GM20431 (cell line): ENCODE measurements around the gene FANCE.

ENCODE experiments used
- in situ Hi-C: fragments of 300-500 bp; cut with MseI, MboI; formaldehyde crosslinking; loops from one replicate; pipeline ENCODE4 v1.15.0; 2020; ENCODE audit warnings: low sequenced_read_pairs; ENCODE audit not compliant: unreplicated experiment

Gene FANCE

GRCh38 chr6:35461270-35461669 is 9.1 kb downstream of the FANCE start:
- in situ Hi-C loops, result no loop called here

DNA sequence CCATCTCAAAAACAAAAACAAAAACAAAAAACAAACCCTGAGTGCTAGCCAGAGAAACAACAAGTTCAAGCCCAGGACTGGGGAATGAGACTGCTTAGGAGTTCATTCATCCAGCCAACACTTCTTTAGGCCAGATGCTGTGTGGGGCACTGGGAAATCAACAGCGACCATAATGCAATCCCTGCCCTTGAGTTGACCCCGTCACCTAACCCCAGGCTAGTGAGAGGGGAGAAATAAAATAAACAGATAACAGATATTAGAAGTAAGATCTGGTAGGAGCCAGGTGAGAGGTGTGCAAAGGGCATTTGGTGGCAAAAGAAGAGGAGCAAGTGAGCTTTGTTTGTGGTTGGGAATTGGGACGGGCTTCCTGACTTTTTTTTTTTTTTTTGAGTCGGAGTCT is 11.2 kb downstream of the FANCE start:
- in situ Hi-C loops, result no loop called here

DNA sequence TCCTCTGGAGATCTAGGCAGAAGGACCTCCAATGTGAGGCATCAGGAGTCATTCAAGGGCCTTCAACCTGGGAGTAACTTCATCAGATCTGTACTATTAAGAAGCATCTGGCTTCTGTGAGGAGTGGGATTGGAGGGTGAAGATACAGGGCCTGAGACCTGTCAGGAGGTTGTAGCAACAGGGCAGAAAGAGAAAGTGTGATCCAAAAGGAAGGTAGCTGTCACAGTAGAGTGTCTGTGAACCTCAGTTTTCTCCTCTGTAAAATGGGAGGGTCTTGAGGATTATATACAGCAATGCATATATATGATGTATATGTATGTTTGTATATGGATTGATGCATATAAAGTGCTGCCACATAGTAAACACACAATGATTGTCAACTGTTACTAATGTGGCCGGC is 13.5 kb downstream of the FANCE start:
- in situ Hi-C loops, result no loop called here

- in situ Hi-C loops, result no loop called here
These were observed 16.2 kb downstream of the FANCE start, which contains the start of gene RPL10A for GRCh38 chr6:35468181-35468979. Gene RPL10A, plus strand, starts transcription at chr6:35468401. Its CDS starts 34 bp downstream, at chr6:35468435.

DNA sequence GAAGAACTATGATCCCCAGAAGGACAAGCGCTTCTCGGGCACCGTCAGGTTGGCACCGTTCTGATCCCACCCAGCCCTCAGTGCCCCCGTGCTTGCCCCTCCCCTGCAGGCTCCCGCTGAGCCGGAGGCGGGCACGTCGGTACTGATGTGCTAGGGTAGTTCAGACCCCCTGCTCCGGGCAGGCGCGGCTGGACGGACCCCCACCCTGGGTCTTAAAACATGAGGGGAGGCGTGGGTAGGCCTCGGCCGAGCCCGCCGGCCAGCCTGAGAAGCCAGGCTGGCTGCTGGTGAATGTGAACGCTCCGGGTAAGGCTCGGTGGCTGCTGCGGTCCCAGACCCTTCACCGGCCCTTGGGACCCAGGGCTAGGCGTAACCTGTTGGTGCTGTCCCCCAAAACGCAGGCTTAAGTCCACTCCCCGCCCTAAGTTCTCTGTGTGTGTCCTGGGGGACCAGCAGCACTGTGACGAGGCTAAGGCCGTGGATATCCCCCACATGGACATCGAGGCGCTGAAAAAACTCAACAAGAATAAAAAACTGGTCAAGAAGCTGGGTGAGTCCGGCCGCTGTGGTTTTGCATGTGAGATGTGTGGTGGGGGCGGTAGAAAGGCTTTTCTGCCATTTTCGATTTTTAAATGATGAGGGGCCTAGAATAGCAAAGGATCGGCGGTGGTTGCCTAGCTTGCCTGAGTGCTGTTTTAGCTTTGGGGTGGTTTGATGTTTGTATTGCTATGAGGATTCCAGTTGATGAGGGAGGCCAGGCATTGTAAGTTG is 17.0 kb downstream of the FANCE start:
- in situ Hi-C loops, result no loop called here

- in situ Hi-C loops, result no loop called here
These were observed 17.9 kb downstream of the FANCE start for GRCh38 chr6:35469751-35470662.

DNA sequence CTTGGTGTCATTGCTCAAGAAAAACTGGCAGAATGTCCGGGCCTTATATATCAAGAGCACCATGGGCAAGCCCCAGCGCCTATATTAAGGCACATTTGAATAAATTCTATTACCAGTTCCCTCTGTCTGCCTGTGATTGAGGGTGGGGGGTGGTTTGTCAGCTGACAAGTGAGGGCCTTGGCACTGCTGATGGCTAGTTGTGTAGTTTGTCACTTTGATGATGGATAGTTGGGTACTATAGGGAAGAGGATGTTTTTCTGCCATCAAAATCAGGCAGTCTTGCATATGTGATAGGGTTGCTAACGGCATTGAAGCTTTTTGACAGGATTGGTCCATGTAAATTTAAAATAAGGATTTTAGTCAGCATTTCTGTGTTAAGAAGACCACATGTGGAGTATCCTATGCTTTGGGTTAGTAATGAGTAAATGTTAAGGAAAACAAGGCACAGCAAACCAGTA is 18.6 kb downstream of the FANCE start:
- in situ Hi-C loops, result no loop called here

- in situ Hi-C loops, result no loop called here
These were observed 19.8 kb downstream of the FANCE start for GRCh38 chr6:35471836-35472345.

DNA sequence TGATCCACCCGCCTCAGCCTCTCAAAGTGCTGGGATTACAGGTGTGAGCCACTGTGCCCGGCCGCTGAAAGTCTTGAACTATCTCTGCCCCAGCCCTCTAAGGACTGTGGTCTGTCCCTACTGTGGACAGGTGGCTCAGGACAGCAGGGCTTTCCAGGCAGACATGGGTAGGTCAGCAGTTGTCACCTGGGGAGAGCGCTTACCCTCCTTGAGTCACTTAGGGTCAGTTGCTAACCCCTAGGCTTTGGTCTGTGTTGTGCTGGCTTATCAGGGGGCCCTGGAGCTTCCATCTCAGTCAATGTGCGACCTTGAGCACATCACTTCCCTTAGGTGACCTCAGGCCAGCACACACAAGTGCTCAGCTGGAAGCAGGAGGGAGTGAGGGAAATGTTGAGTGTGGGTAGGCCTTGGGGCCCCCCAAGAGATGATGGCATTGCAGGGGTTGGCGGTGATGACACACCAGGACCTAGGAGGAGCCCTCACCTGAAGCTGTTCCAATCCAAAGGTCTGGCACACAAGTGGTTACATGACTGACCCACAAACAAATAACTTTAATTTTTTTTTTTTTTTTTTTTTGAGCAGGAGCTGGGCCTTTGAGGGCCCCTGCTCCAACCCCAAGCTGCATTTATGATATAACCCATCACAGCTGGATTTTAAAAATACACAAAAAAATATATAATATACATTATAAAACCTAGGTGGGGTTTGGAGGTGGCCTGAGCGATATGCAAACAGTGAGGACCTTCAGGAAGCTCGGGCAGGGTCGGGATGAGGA is 21.1 kb downstream of the FANCE start:
- in situ Hi-C loops, result no loop called here

DNA sequence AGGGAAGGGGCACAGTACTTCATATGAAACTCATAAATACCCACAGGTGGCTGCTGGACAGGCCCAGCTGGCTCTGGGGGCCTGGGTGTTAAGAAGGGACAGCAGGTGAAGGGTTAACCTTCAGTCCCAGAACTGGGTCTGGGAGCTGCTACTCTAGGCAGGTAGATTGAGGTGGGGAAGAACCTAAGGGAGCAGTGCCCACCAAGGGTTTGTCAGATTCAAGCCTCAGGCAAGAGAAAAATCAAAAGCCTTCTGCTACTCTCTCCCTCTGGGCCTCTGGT is 21.7 kb downstream of the FANCE start:
- in situ Hi-C loops, result no loop called here

DNA sequence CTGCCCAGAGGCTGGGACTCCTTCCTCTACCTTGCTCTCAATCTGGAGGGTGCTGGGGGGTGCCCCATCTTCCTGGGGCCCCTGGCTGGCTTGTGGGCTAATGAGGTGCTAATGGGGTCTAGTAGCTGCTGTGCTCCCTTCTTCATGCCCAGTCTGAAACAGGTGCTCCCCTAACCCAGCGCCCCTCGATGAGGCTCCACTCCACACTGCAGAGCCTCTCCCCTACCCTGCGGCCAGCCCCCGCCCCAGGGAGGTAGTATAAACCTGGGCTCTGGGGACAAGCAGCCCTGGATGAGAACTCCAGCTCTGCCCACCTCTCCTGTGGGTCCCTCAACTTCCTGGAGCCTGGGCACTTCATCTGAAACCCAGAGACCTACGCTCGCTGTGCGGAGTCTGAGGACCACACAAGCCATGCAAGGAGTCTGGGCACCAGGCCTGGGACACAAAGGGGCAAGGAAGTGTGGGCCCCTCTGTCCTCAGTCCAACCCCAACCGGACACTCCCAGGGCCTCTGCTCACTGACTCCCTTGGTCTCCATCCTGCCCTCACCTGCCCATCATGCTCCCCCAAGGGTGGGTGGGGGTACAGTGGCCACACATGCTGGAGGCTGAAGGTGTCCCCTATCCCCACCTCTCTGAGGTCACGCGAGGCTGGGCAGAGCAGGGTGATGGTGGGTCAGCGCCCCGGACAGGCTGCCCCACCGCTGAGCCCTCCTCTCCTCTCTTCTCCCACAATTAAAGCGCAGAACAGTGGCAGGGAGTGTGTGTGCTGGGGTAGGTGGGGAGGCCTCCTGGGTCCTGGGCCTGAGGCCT is 22.2 kb downstream of the FANCE start:
- in situ Hi-C loops, result no loop called here

DNA sequence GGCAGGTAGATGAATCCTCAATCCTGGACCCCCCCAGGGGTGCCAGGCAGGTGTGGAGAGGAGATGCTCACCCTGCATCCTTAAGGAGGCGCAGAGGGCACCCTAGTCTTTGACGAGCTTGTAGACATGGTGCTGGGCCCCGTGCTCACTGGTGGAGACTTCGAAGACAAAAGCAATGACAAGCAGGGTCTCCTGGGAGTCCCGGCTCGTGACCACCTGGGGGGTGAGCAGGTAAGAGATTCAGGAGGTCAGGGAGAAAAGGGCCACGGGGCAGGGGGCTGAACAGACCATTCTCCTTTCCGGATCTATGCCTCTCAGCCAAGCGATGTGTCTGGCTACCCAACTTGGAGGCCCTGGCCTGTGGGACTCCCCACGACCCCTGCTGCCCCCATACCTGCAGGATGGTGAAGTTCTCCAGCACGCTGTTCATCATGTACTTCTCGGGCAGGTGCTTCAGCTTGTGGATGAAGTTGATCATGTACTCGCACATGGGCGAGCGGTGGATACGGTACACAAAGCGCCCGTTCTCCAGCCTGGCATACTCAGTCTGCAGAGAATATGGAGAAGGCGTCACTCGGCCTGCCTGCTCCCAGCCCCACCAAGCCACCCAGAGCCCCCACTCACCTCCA is 22.9 kb downstream of the FANCE start:
- in situ Hi-C loops, result no loop called here

DNA sequence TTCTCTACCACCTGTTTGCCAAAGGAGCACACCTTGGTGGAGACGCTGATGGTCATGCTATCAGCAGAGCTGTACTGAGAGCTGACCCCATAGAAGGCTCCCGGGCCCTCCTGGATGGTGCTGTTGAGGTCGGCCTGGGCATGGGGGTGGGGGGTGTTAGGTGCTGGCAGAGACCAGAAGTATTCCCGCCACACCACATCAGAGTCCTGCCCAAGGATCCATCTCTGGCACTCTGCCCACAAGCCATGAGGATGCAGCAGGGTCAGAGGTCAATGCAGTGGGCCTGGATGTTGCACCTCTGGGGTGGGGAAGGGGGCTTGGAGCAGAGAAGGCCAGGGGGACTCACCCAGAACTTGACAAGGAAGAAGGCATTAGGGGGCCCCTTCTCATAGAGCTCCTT is 23.4 kb downstream of the FANCE start:
- in situ Hi-C loops, result no loop called here

DNA sequence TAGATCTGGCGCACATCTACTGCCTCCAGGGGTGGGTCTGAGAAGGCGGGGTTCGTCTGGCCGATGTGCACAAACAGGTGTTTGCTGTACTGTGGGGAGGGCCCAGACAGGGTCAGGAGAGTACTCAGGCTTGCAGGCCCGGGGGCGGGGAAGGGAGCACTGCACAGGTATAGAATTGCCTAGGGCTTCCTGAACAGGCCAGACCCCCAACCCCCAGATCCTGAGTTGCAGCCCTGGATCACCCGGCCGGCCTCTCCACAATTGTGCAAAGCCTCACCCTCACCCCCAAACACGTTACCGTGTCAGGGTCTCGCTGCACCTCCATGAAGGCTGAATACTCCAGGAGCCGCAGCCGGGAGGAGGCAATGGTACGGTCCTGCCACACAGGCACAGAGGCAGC is 23.9 kb downstream of the FANCE start:
- in situ Hi-C loops, result no loop called here

DNA sequence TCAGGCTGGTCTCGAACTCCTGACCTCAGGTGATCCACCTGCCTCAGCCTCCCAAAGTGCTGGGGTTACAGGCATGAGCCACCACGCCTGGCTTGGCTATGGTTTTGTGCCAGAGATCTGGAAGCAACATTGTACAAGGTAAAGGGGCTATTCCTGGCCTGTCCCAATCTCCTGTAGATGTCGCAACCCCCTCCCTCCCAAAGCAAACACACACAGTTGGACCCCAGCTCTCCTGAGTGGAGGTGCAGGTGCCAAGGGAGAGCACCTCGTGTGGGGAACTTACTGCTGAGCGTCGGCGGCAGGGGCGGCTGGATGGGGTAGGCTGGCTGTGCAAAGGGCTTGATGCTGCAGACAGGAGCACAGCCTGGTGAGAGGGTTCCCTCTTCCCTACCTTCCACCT is 24.9 kb downstream of the FANCE start:
- in situ Hi-C loops, result no loop called here

- in situ Hi-C loops, result no loop called here
These were observed 25.5 kb downstream of the FANCE start for GRCh38 chr6:35477551-35478179.

- in situ Hi-C loops, result no loop called here
These were observed 26.1 kb downstream of the FANCE start for GRCh38 chr6:35478259-35478658.

DNA sequence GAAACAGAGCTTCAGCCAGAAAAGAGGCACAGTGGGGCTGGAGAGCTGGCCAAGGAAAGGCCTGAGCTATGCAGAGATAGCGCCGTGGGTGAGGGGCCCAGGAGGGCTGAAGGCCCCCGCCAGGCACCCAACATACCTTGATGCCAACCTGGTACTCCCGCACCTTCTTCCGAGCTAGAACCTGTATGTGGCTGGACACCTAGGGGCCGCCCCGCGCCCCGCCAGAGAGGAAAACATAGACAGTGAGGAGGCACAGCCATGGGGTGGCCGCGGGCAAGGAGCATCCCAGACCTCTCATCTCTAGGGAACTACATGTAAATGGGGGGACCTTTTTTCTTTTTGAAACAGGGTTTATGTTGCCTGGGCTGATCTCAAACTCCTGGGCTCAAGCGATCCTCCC is 28.0 kb downstream of the FANCE start:
- in situ Hi-C loops, result no loop called here
